Naive thymus-derived CD8-positive, alpha-beta T cell (primary cell): Measurements from ENCODE around the gene LIMK2. TPM values are rescaled to one million over a fixed set of nuclear protein-coding genes. Genes with fewer than 3 reads are reported as not detected.
"Not testable (repeated sequence)": the region's sequence is repeated elsewhere in the genome, so short reads cannot be mapped to it uniquely, and the experiment has no call there.

Experiments used
- ATAC-seq, 2 donors: fragments of 150-1000 bp; cut with Tn5 transposase in 1 of 2; sonication (Bioruptor Pico), chemical (Tn5 transposase) in 1 of 2; 1 replicate in 1 of 2; 2 replicates in 1 of 2; pipeline ENCODE4 v1.10.0; 2021; ENCODE audit warnings: mild to moderate bottlenecking in 2 of 2, moderate library complexity in 2 of 2
- POLR2A ChIA-PET: fragments of 350-600 bp; sonication (Branson Sonifier 250); formaldehyde crosslinking; loops from one replicate; lab custom pipeline; 2021; ENCODE audit warnings: antibody characterized with exemption; lab: Charles Lee
- DNase-seq, 10 donors: peaks; one replicate each; pipeline versions ENCODE4 v3.0.0 to v3.0.0-alpha.2; 2020 to 2022
- H3K27ac Mint-ChIP-seq, 10 donors: one replicate each; pipeline ENCODE4 v1.8.0; 2020 to 2022; ENCODE audit warnings: mild to moderate bottlenecking in 10 of 10, mixed read lengths in 10 of 10, moderate library complexity in 4 of 10, inconsistent platforms in 1 of 10
- H3K27me3 Mint-ChIP-seq, 5 donors: one replicate each; pipeline ENCODE4 v1.8.0; 2021 to 2022; ENCODE audit warnings: mixed read lengths in 5 of 5
- H3K36me3 Mint-ChIP-seq, 3 donors: one replicate each; pipeline ENCODE4 v1.8.0; 2020 to 2022; ENCODE audit warnings: mixed read lengths in 3 of 3, mild to moderate bottlenecking in 2 of 3, inconsistent platforms in 1 of 3
- H3K4me1 Mint-ChIP-seq, 4 donors: one replicate each; pipeline ENCODE4 v1.8.0; 2021 to 2022; ENCODE audit warnings: mixed read lengths in 4 of 4
- H3K4me3 Mint-ChIP-seq, 10 donors: one replicate each; pipeline ENCODE4 v1.8.0; 2020 to 2022; ENCODE audit warnings: mild to moderate bottlenecking in 10 of 10, mixed read lengths in 10 of 10, moderate library complexity in 6 of 10, inconsistent platforms in 1 of 10
- H3K9me3 Mint-ChIP-seq, 9 donors: one replicate each; pipeline ENCODE4 v1.8.0; 2020 to 2022; ENCODE audit warnings: mixed read lengths in 9 of 9, mild to moderate bottlenecking in 3 of 9, inconsistent platforms in 1 of 9, moderate library complexity in 1 of 9
- polyA plus RNA-seq, 3 donors: library from polyadenylated mRNA; unstranded; fragments of 300-500 nt; fragmentation: Illumina TruSeq; gene quantifications; one replicate each; pipeline ENCODE4 v1.2.3, GENCODE V29; 2021
- total RNA-seq, 8 experiments: library from RNA in 2 of 8; stranded (reverse) in 2 of 8; gene quantifications; one replicate each; pipeline ENCODE4 v1.2.3 and lab custom pipeline; 2021 to 2026

The LIMK2 gene
- total and polyA plus RNA-seq, 5 experiments from 2014 or later = 7.4 to 26.5 (median 20.7) TPM

DNA sequence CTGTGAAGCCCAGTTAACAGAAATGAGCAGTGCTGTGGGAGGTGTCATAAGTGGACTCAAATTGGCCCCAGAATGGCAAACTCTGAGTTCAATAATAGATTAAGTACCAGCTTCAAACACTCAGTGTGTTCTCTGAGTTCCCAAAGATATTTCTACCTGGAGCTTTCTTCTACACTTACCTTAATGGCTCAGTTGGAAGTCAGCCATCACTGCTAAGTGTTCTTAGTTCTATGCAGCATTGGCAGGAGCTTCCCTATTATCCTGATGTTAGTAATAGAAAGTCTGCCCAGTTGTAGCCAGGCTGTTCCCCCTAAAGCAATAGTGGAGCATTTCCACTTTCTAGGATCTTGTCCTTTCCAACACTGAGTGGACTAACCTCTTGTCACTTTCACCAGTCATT is 89.9 kb downstream of the LIMK2 start:
- no peaks in the 10 kb centered on the region for H3K27me3 Mint-ChIP-seq
- H3K36me3 Mint-ChIP-seq = peaks cover 5 to 33% (median 7%) of the 10 kb centered on the region in 3 donors
- H3K27ac Mint-ChIP-seq = peak overlapping the region in 1 of 10 donors; percentile 28
- no peak for DNase-seq
- H3K9me3 Mint-ChIP-seq = no peaks in the 10 kb centered on the region
- H3K4me1 Mint-ChIP-seq = peaks cover 27 to 61% (median 58%) of the 10 kb centered on the region in 4 donors
- H3K4me3 Mint-ChIP-seq = no peak overlapping the region
- no peak for ATAC-seq
- POLR2A ChIA-PET = interaction anchor here (1.0 to 19.6 kb wide), 3 partner anchors 7 to 23 kb away, joined by 3 to 407 read pairs (median 407); partner anchors contain the start of gene PIK3IP1

DNA sequence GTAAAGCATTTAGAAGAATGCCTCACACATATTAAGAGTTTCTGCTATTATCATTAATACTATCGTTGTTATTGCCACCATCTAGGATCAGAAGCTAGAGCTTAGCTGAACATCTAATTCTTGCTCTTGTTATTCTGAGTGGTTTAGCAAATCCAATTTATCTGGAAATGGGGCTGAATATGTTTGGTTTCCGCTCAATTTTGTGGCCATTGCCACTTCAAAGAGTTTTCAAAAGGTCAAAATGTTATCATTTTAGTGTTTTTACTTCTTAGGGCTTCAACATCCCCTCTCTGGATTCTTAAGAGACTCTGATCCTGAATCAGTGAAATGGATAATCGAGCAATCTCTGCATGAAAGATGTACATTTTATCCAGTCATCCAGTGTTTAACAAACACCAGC is 90.4 kb downstream of the LIMK2 start:
- H3K36me3 Mint-ChIP-seq = peaks cover 5 to 33% (median 7%) of the 10 kb centered on the region in 3 donors
- H3K9me3 Mint-ChIP-seq = no peaks in the 10 kb centered on the region
- peak overlapping the region in 2 of 10 donors; percentile 9 to 66 for H3K27ac Mint-ChIP-seq
- H3K4me3 Mint-ChIP-seq = no peak overlapping the region
- ATAC-seq = no peak
- no peaks in the 10 kb centered on the region for H3K27me3 Mint-ChIP-seq
- POLR2A ChIA-PET = interaction anchor here (1.6 to 19.6 kb wide), 3 partner anchors 7 to 20 kb away, joined by 5 to 407 read pairs (median 407); partner anchors contain the start of gene PIK3IP1
- peaks cover 25 to 61% (median 57%) of the 10 kb centered on the region in 4 donors for H3K4me1 Mint-ChIP-seq
- no peak for DNase-seq

DNA sequence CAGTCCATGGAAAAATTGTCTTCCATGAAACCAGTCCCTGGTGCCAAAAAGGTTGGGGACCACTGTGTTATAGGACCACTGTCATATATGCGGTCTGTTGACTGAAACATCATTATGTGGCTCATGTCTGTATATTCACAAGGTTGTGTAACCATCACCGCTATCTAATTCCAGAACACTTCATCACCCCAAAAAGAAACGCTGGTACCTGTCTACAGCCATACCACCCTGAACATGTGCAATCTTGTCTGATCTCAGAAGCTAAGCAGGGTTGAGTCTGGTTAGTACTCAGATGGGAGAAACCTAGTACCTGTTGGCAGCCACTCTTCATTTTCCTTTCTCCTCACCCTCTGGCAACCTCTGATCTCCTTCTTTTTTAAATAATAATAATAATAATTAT is 93.1 kb downstream of the LIMK2 start:
- Mint-ChIP-seq H3K27ac (peak overlapping the region in 2 of 10 donors; percentile 16 to 28), H3K4me3 (no peak overlapping the region), H3K27me3 (no peaks in the 10 kb centered on the region), H3K36me3 (peaks cover 5 to 36% (median 7%) of the 10 kb centered on the region in 3 donors), H3K9me3 (no peaks in the 10 kb centered on the region), H3K4me1 (peaks cover 27 to 61% (median 53%) of the 10 kb centered on the region in 4 donors)
- DNase-seq (no peak), ATAC-seq (no peak)
- POLR2A ChIA-PET = interaction anchor here (1.1 to 19.6 kb wide), 2 partner anchors 10 to 27 kb away, joined by 3 to 407 read pairs; partner anchors contain the start of gene PIK3IP1

DNA sequence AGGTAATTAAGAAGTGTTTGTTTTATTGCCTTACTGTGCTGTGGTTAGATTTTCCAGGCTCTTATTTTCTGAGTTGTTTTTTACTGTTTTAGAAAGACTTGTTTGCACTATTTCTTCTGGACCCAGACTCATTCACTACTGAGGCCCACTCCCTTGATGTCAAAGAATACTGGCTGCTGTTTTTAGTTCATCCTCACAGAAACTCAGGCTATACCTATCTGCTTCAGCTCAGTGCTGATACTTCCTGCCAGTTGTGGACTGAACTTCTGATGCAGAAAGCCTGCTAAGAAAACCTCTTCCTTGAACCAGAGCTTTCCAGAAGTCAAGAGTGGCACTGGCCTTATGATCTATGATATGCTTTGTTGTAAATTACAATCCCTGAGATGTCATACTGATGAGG is 96.1 kb downstream of the LIMK2 start:
- Mint-ChIP-seq H3K27ac (peak overlapping the region; percentile 10 to 93 (median 66)), H3K4me3 (peak overlapping the region in 8 of 10 donors; percentile 9 to 62 (median 54)), H3K4me1 (peaks cover 21 to 55% (median 43%) of the 10 kb centered on the region in 4 donors), H3K9me3 (no peaks in the 10 kb centered on the region), H3K27me3 (no peaks in the 10 kb centered on the region), H3K36me3 (peaks cover 0 to 39% (median 13%) of the 10 kb centered on the region in 3 donors)
- DNase-seq = no peak
- POLR2A ChIA-PET = interaction anchor here (0.6 to 19.6 kb wide), 5 partner anchors 13 to 37 kb away, joined by 3 to 407 read pairs (median 5); partner anchors contain the start of gene PIK3IP1
- peak; percentile 52 to 56 for ATAC-seq

DNA sequence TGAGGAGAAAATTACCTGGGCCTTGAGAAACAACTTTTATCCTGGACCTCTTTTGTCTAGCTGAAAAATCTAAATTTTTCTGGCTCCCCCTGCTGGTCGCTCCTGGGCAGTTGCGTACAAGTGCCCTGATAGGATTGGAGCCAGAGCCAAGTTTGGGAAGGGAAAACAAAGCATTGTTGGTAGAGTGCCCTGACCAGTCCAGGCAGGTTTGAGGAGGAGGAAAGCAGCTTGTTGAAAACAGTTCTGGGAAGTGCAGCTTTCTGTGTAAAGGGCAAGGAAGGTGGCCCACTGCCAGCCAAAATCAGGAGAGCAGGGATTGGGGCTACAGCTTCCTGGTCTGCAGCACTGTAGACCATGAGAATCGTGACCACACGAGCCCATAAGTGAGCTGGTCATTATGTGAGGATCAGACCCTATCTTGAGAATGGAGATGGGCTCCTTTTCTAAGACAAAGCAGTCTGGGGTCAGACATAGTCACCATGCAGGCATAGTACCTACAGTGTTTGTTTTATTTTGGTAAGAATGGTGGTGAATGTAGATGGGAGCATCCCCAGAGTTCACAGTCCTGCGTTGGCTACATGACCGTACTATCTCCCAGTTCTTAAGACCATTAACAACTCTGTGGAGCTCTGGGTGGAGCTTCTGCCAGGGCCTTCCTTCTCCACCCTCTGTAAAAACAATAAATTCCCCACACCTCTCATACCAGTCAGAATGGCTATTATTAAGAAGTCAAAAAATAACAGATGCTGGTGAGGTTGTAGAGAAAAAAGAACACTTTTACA is 101.5 kb downstream of the LIMK2 start:
- ATAC-seq (peak; percentile 71 to 78), DNase-seq (peak; percentile 36 to 79 (median 64))
- H3K36me3 Mint-ChIP-seq = peaks cover 4 to 55% (median 34%) of the 10 kb centered on the region in 3 donors
- H3K27ac Mint-ChIP-seq = peak overlapping the region; percentile 15 to 92 (median 64)
- peaks cover 7 to 29% (median 17%) of the 10 kb centered on the region in 4 donors for H3K4me1 Mint-ChIP-seq
- peak overlapping the region in 2 of 10 donors; percentile 1 to 3 for H3K4me3 Mint-ChIP-seq
- no peaks in the 10 kb centered on the region for H3K27me3 Mint-ChIP-seq
- POLR2A ChIA-PET = interaction anchor here (1.2 to 19.6 kb wide), 15 partner anchors 9 to 392 kb away, joined by 3 to 407 read pairs (median 7); partner anchors contain the start of genes LIMK2 and PIK3IP1
- H3K9me3 Mint-ChIP-seq = peaks cover 0 to 8% (median 2%) of the 10 kb centered on the region in 9 donors

DNA sequence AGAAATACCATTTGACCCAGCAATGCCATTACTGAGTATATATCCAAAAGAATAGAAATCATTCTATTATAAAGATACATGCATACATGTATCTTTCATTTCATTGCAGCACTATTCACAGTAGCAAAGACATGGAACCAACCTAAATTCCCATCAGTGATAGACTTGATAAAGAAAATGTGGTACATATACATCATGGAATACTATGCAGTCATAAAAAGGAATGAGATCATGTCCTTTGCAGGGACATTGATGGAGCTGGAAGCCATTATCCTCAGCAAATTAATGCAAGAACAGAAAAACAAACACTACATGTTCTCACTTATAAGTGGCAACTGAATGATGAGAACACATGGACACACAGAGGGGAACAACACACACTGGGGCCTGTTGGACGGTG is 102.1 kb downstream of the LIMK2 start:
- POLR2A ChIA-PET = interaction anchor here (1.2 to 19.6 kb wide), 9 partner anchors 8 to 102 kb away, joined by 3 to 407 read pairs (median 10); partner anchors contain the start of genes LIMK2 and PIK3IP1
- H3K4me3 Mint-ChIP-seq, ATAC-seq, H3K9me3 Mint-ChIP-seq, H3K27me3 Mint-ChIP-seq, DNase-seq: not testable (repeated sequence)
- H3K36me3 Mint-ChIP-seq = peaks cover 4 to 54% (median 32%) of the 10 kb centered on the region in 3 donors
- peak overlapping the region in 2 of 10 donors; percentile 29 to 46 for H3K27ac Mint-ChIP-seq
- H3K4me1 Mint-ChIP-seq = peaks cover 5 to 23% (median 14%) of the 10 kb centered on the region in 4 donors

DNA sequence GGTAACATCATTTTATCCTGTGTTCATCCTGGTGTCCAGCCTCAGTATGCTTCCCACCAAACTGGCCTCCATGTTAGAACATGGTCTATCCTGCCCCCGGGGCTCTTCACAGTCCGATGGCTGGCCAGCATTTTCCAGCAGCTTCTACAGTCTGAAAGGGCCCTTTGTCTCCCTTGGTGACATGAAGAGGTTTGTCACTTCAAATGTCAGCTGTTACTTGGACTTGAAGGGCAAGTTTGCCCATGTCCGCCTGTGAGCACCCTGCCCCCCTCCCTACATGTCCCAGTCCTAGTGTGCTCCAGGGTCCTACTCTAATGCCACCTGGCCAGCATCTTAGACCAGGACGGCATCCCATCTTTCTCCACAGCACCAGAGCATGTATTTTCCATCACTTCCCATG is 109.3 kb downstream of the LIMK2 start:
- H3K9me3 Mint-ChIP-seq = no peaks in the 10 kb centered on the region
- H3K27me3 Mint-ChIP-seq = no peaks in the 10 kb centered on the region
- no peak overlapping the region for H3K4me3 Mint-ChIP-seq
- ATAC-seq (no peak), DNase-seq (peak in 1 of 10 donors; percentile 9)
- POLR2A ChIA-PET = interaction anchor here (1.6 kb wide), 1 partner anchor 31 kb away, joined by 5 read pairs; no protein-coding TSS in a partner anchor
- peaks cover 0 to 39% (median 0%) of the 10 kb centered on the region in 3 donors for H3K36me3 Mint-ChIP-seq
- H3K27ac Mint-ChIP-seq = peak overlapping the region in 8 of 10 donors; percentile 2 to 74 (median 45)
- H3K4me1 Mint-ChIP-seq = peaks cover 8 to 36% (median 14%) of the 10 kb centered on the region in 4 donors

DNA sequence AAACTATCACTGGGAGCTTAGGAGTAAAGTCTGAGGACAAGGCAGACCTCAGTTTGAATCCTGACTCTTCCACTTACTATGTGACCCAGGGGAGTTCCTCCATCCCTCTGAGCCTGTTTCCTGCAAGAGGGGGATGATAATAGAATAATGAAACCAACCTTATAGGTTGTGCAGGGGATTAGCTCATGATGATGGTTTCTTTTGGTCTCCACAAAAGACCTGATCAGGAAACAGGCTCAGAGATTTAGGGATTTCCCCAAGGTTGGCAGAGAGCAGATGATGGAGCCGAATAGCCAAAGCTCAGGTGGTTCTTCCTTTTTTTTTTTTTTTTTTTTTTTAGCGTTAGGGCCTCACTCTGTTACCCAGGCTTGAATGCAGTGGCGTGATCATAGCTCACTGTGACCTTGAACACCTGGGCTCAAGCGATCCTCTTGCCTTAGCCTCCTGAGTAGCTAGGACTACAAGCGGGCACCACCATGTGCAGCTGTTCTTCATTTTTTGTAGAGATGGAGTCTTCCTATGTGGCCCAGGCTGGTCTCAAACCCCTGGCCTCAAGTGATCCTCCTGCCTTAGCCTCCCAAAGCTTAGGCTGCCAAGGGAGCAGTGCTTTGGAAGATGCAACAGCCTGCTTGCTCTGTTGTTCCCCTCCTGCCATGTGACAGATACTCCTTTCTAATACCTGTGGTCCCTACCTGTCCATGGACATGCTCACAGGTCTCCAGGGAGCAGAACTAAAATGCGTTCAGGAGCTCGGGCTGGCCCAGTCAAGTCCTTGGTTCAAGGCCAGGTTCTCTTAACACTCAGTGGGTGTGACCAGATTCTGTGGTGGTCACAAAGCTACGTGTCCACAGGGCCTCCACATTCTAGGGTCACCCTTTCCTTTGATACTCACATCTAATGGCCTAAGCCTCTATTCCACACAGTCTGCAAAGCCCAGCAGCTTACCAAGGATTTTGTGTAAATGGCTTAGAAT is 111.8 kb downstream of the LIMK2 start:
- Mint-ChIP-seq H3K36me3 (peaks cover 0 to 60% (median 3%) of the 10 kb centered on the region in 3 donors), H3K27me3 (no peaks in the 10 kb centered on the region), H3K4me1 (peaks cover 8 to 39% (median 16%) of the 10 kb centered on the region in 4 donors), H3K9me3 (peaks cover 0 to 2% (median 0%) of the 10 kb centered on the region in 9 donors), H3K27ac (peak overlapping the region; percentile 19 to 85 (median 78)), H3K4me3 (peak overlapping the region in 1 of 10 donors; percentile 41)
- ATAC-seq (peak; percentile 46 to 57), DNase-seq (peak in 1 of 10 donors; percentile 32)
- POLR2A ChIA-PET = interaction anchor here (0.6 to 3.0 kb wide), 14 partner anchors 10 to 309 kb away, joined by 3 to 10 read pairs (median 4); partner anchors contain the start of genes PATZ1 and PIK3IP1

DNA sequence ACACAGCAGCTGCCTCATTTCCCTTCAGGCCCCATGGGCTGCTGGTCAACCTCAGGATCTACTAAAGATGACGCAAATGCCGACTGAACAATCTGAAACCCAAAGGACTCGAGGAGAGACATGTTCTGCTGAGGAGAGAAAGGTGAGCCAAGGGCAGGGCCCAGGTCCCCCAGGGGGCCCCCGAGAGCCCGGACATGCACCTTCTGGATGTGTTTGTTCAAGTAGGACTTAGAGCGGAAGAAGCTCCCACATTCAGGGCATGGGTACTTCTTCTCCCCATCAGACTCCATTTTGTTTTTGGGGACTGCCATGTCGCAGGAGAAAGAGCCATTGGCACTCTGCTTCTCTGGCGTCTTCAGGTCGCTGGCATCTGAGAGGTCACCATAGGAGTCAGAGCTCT is 114.8 kb downstream of the LIMK2 start:
- peaks cover 15 to 42% (median 25%) of the 10 kb centered on the region in 4 donors for H3K4me1 Mint-ChIP-seq
- peaks cover 0 to 83% (median 3%) of the 10 kb centered on the region in 3 donors for H3K36me3 Mint-ChIP-seq
- DNase-seq (peak in 1 of 10 donors; percentile 21), ATAC-seq (no peak)
- peaks cover 0 to 2% (median 0%) of the 10 kb centered on the region in 9 donors for H3K9me3 Mint-ChIP-seq
- no peaks in the 10 kb centered on the region for H3K27me3 Mint-ChIP-seq
- POLR2A ChIA-PET = interaction anchor here (0.6 to 3.0 kb wide), 3 partner anchors 18 to 35 kb away, joined by 3 to 10 read pairs (median 4); partner anchors contain the start of gene PIK3IP1
- peak overlapping the region in 5 of 10 donors; percentile 6 to 73 (median 14) for H3K27ac Mint-ChIP-seq
- no peak overlapping the region for H3K4me3 Mint-ChIP-seq

DNA sequence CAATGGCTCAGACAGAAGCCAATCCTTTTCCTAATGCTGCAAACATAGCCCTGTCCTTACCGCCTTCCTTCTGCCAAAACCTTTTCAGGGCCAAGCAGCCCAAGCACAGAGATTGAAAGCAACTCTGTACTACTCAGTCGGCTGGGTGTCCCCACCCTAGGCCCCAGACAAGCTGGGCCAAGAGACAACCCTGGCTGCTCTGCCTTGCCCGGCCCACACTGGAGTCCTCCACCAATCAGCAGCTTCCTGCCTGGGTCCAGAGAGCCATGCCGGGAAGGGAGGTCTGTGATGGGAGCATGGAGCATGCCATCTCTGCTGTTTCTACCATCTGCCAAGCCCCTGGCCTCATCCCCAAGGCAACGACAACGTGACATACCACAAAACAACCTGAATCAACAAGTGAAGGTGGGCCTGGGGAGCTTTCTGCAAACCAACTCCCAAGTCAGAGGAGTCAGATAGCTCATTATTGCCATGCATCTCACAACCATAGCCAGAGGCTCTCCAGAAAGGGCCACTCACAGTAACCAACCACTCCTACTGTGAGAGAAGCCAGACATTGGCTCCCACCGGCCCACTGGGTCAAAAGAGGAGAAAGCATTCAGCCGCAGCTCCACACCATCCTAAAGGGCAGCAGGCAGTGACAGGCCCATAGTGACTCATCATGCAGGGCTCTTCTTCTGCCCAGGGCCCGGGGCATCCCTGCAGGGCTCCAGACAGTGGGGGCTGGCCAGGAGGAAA is 115.9 kb downstream of the LIMK2 start:
- ATAC-seq (no peak), DNase-seq (peak in 1 of 10 donors; percentile 55)
- Mint-ChIP-seq H3K27ac (peak overlapping the region in 7 of 10 donors; percentile 13 to 88 (median 60)), H3K4me3 (no peak overlapping the region), H3K27me3 (no peaks in the 10 kb centered on the region), H3K36me3 (peaks cover 3 to 91% (median 3%) of the 10 kb centered on the region in 3 donors), H3K9me3 (peaks cover 0 to 2% (median 0%) of the 10 kb centered on the region in 9 donors), H3K4me1 (peaks cover 19 to 36% (median 27%) of the 10 kb centered on the region in 4 donors)
- POLR2A ChIA-PET = interaction anchor here (1.0 to 1.8 kb wide), 2 partner anchors 17 to 37 kb away, joined by 4 read pairs; no protein-coding TSS in a partner anchor
